ENCODE results near the gene AMOTL1.
"Not testable (repeated sequence)": the region's sequence is repeated elsewhere in the genome, so short reads cannot be mapped to it uniquely, and the experiment has no call there.

The AMOTL1 gene

DNA sequence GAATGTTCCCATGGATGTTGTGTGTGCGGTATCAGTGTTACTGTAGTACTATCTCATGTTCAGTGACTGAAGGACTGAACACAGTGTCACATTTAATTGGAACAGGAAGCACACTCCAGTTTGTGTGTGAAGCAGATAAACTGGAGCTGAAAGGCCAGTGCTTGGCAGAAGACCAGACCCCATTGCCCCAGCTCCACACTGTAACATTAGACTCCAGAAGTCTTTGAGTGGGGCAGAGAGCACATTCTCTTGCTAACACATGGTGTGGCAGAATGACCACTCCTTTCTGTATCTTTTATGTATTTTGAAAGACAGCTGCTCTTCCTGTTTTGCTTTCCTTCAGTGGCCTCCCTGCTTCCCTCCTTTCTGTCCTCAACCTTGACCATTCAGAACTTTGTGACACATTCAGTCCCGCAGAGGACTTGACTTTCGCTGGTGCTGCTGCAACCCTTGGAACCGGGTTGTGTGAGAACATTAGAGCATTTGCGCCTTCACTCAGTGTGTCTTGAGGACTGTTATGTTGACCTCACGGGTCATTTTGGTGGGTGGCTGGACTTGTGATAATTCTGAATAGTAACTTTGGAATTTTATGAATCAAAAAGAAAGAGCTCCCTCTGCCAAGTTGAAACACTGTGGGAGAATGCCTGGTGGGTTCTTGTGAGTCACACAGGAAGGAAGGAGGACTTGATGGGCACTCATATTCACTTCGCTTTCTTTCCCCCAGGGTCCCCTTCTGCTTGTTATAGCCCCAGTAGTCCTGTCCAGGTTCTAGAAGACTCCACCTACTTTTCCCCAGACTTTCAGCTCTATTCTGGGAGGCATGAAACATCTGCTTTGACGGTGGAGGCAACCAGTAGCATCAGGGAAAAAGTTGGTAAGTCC lies 26.4 kb downstream of the AMOTL1 start:
- DNase-seq (ENCODE audit: low spot score) = peak; percentile 78

DNA sequence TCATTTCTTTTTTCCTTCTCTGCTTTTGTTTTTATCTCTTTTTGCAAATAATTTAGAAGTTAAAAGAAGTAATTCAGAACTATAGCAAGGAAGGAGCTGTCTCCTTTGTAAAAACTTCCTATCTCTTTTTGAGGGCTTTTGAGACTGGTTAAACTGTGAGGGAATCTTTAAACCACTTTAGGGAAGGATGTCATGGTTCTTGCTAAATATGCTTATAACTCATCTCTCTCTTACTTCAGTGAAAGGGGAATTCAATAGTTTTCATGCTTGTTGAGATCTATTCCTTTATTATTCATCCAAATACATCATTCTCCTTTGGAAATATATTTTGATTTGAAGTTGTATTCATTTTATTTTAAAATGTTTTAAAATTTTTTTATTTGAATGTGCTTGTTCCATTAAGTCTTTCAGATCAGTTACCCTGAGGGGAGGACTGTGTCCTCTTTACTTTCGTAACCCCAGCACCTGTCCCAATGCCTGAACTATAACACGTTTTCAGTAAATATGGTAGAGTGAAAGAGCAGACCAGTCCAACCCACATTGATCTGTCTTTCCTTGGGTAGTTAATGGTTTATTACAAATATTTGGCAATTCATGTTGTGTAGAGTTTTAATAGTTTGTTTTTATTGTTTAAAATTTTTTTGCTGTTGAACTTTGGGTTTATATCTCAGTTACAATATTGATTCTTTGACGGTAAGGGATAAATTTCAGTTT lies 27.5 kb downstream of the AMOTL1 start:
- DNase-seq (ENCODE audit: low spot score) = no peak

DNA sequence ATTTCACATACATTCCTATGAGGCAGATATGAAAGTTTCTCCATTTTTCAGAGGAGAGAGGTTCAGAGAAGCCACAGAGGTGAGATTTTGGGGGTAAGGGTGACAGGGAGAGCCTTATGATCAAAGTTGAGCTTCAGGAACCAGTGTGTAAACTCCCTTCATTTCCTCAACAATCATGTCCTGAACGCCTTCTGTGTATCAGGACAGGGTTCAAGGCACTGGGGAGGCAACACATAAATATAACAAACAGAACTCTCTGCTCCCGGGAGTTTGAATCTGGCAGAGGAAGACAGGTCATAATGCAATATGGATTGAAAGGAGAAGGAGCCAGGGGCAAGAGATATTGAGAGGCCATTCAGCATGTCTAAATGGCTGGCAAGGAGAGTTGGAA lies 28.0 kb downstream of the AMOTL1 start:
- no peak for DNase-seq (ENCODE audit: low spot score)

DNA sequence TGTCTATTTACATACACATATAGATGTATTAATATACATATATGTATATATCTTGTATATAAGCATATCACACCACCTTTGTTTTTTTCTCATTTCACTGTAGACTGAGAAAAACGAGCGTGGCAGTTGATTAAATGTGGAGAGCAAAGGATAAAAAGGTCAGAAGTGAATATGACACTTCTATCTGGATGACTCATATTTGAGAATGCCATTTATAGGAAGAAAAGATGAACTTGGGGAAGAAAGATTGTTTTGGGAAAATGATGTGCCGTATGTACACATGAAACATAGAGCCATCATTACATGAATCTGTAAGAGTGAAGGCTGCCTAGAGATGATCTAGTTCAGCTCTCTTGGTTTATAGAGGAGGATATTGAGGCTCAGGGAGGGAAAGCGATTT lies 28.7 kb downstream of the AMOTL1 start:
- DNase-seq (ENCODE audit: low spot score) = no peak

DNA sequence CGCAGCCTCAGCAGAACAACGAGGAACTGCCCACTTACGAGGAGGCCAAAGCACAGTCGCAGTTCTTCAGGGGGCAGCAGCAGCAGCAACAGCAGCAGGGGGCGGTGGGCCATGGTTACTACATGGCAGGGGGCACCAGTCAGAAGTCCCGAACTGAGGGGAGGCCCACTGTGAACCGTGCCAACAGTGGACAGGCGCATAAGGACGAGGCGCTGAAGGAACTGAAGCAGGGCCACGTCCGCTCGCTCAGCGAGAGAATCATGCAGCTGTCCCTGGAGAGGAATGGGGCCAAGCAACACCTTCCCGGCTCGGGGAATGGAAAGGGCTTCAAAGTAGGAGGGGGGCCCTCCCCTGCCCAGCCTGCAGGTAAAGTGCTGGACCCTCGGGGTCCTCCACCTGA lies 31.6 kb downstream of the AMOTL1 start:
- no peak for DNase-seq (ENCODE audit: low spot score)

DNA sequence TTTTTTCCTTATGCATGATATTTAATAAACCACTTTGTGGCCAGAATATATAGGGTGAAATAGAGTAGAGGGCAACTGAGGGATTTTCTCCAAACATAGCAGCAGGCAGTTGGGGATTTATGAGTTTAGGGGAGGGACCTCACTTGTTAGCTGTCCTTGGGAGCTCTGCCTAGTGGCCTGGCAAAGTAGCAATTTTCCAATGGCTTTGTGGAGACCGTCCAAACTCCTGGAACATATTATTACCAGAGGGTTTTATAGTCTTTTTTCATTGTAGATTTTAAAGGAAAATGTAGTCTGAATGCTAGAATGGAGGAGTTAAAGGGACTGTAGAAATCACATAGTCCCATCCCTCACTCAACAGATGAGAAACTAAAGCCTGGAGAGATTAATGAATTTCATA lies 32.3 kb downstream of the AMOTL1 start:
- DNase-seq (ENCODE audit: low spot score) = peak; percentile 70

DNA sequence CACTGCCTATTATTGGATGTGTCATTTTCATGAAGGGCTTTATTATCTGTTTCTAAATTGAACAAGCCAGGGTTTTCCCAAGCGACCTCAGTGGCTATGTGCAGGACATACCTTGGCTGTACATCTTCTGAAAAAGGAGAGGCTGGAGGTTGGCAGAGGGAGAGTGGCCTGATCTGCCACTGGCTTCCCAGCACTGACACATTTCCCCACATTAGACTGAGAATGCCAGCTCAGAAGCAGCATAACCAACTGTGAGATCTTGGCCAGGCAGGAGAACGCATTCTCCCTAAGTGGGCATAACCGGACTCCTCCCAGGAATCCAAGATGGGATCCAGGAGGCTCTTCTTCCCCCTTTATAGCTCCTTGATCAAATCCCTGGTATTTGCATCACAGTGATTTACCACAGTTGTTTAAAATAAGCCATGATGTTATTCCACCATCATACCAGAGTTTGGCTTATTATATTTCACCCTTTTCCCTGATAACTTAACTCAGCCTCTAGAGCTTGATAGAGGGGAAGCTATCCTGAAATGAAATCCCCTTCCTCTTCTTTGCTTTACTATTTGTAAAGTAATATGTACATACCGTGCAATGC lies 33.8 kb downstream of the AMOTL1 start:
- no peak for DNase-seq (ENCODE audit: low spot score)

DNA sequence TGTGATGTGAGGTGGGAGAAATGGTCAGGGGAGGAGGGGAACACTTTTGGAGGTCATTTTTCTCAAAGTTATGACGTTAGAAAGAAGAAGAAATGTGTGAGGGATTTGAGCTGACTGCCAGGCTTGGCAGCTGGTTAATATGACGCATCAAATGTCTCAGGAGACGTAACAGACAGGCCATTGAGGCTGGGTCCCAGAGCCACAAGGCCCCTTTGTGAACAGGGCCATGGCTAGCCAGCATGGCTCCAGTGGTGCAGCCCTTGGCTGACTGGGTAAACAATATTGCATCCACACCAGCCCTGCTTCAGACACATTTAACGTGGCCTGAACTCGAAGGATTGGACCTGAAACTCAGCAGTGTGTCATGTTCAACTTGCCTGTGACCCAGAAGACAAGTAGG lies 34.3 kb downstream of the AMOTL1 start:
- DNase-seq (ENCODE audit: low spot score) = no peak

DNA sequence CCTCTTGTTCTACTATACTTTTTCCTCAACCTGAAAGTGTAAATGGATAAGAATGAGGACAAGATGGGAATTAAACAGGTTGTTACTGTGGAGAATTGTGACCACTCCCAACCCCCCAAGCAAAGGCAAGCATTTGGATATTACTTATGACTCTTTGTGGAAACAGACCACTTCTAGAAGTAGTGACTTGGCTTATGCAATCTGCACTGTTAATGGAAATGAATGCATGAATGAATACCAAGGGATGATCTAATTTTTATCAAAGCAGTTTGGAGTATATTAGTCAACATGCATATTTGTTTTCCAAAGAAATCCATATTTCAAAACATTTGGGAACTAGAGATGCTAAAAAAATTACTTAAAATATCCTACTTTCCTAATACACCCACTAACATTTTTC lies 35.3 kb downstream of the AMOTL1 start:
- peak; percentile 69 for DNase-seq (ENCODE audit: low spot score)

DNA sequence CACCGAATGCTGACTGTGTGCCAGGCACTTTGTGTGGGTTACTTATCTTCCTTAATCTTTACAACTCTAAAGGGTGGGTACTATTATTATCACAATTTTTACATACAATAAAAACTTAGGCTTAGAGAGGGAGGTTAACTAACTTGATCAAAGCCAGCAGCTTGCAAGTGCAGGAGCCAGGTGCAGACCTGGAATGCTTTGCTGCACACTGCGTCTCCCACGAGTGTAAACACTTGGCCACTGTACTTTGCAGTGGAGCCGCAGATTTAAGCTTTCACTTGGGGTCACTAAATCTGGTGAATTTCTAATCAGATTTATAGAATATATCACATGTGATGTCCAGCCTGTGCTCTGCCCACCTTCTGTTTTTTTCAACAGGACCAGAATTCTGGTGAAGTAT lies 36.7 kb downstream of the AMOTL1 start:
- DNase-seq (ENCODE audit: low spot score) = no peak

DNA sequence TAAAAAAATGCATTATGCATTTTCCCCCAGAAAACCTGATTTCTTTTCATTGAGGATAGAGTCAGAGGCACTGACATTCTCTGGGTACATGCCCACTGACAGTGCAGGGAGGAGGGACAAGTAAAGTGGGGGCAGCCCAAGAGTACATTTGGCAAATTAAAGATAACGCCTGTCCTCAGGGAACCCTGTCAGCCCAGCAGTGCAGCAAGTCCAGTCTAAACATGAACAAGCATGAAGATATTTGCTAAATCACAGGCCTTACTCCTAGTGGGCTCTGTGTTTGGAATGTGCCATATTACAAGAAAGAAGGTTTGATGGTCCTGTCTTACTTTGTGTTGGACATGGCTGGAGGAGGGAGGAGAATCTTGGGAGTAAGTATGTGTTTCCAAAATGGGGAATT lies 37.9 kb downstream of the AMOTL1 start:
- DNase-seq (ENCODE audit: low spot score) = no peak

DNA sequence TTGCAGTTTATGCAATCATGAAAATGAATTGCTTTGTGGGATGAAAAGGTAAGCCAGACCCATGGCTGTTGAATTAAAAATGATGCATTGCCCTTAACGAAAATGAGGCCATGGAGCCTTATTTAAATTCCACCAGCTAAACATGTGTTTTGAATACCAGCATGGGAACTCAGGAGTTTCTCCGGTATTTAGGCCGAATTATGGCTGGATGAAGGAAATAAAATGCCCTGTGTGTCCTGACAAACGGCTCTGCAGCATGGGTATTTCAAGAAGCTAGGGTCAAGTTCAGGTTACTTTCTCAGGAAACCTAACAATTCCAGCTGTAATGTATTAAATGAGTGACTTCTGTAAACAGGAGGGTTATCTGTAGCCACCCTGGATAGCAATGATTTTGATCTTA lies 38.3 kb downstream of the AMOTL1 start:
- DNase-seq (ENCODE audit: low spot score) = no peak

DNA sequence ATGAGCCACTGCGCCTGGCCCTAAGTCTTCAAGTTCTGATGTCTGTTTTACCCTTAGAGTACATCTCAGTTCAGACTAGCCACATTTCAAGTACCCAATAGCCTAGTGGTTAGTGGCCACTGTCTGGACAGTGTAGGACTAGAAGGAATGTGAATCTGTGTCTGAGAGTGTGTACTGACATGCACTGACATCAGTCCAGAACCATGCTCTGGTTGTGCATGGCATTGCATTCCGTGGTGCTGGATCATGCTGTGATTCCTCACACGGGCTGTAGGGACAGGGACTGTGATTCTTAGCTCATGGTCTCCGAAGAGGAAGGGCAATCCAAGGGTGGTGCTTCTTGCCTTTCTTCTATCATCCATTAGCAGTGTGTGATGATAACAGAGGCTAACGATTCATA lies 41.1 kb downstream of the AMOTL1 start:
- no peak for DNase-seq (ENCODE audit: low spot score)

DNA sequence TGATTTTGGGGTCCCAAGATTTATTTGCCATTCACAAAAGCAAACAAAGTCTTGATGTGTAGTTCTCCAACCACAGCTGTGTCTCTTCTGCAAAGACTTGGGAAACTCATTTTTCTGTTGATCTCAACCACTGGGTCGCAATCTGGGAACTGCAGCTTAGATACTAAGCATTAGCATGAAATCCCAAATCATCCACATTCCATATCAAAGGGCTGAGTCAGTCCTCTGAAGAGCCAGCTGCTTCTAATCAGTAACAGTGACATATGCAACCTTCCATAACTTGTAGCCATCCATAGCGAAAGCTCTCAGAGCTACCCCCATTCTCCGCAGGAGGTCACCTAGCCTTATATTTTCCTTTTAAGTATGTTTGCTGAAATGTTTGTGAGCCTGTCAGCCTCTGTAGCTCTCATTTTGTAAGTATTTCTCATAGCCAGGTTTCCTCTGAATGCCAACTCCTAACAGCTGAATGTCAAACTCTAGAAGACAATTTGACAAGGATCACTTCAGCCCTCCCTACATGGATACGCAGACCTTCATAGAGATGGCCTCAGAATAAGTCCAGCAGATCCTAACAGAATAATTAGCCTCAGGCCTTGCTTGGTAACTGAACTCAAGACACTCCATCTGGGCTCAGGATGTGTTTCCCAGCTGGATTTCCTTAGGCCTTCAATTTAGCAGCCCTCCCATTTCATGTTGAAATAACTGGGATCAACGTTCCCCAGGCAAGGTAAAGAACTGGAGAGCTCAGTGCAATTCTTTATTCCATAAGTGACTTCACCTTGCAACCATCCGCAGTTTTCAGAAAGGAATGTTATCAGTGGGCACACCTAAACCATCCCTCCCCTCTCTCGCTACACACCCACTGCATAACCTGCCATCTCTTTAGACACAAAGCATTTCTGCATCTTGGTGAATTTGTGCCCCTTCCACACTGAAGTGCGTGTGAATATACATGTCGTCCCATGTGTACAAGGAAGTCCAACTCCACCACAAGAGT lies 44.9 kb downstream of the AMOTL1 start:
- not testable (repeated sequence) for DNase-seq (ENCODE audit: low spot score)

DNA sequence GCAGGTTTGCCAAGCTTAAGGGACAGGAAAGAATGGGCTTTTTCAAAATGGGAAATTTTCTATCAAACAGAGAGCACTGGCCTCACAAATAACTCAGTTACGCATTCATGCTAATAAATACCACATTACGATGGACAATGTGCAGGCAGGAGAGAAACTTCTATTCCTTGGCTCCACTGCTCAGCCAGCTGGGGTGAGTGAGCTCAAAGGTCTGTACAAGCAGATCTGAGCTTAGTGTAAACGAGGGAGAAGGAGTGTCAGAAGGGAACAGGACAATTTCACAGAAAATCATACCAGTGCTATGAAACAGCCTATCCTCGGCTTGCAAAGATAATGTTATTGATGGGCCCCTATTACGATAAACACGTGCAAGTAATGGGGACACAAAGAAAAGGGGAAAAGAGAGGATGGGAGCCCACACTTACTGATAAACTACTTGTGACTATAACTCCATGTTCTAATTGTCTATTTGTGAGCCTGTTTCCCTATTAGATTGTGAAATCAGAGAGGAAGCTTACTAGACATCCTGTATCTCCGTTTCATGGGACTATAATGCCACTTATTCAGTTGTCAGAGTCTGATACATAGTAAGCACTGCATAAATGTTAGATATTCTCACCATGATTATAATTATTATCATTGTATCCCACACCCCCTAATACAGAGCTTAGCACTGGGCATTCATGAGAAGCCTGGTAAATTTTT lies 46.3 kb downstream of the AMOTL1 start:
- no peak for DNase-seq (ENCODE audit: low spot score)

DNA sequence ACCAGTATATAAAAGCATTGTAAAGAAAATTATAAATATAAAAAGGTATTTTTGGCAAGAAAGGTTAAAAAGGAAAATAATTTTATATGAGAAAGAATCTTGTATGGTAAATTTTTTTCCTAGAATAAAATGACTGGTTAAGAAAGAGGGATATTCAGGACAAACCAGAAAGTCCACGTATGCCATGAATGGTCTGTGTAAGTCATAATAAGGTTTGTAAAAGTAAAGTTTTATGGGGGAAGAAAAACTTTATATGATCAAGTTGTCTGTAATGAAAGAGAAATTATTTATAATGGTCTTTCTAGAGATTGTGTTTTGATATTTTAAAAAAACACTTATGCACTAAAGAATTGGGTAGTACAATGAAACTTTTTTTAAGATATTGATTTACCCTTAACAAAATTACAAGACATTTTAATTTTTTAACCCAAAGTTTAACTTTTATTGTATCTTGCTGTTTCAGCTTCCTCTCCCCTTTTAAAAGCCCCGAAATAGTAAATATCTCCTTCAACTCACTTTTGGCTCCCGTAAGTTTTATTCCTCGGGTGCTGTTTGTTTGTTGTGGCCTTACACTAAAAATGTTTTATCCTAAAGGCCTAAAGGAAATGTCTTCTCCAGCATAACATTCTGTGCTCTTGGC lies 47.7 kb downstream of the AMOTL1 start:
- DNase-seq (ENCODE audit: low spot score) = no peak

DNA sequence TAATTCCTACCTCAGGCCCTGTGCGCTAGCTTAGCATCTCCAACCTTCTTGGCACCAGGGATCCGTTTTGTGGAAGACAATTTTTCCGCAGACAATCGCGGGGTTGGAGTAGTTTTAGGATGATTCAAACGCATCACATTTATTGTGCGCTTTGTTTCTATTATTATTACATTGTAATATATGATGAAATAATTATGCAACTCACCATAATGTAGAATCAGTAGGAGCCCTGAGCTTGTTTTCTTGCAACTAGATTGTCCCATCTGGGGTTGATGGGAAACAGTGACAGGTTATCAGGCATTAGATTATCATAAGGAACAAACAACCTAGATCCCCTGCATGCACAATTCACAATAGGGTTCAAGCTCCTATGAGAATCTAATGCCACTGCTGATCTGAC lies 52.3 kb downstream of the AMOTL1 start:
- no peak for DNase-seq (ENCODE audit: low spot score)

DNA sequence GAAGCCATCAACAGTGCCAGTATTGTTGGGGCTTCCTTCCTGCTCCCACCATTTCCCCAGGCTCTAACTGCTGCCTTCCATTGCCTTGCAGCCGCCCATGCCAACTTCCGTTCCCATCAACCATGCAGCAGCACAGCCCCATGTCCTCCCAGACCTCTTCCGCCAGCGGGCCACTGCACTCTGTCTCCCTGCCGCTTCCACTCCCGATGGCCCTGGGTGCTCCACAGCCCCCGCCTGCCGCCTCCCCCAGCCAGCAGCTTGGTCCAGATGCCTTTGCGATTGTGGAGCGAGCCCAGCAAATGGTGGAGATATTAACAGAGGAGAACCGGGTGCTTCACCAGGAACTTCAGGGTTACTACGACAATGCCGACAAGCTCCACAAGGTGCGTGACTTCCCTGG lies 53.3 kb downstream of the AMOTL1 start:
- no peak for DNase-seq (ENCODE audit: low spot score)

DNA sequence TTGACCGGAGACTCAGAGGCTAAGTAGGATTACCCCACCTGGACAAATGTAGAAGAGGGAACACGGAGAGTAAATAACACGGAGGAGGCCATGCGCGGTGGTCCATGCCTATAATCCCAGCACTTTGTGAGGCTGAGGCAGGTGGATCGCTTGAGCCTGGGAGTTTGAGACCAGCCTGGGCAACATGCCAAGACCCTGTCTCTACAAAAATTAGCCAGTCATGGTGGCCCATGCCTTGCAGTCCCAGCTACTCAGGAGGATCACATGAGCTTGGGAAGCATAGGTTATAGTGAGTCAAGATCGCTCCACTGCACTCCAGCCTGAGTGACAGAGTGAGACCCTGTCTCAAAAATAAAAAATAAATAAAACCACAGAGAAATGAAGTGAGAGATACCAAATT lies 53.9 kb downstream of the AMOTL1 start:
- DNase-seq (ENCODE audit: low spot score) = no peak

DNA sequence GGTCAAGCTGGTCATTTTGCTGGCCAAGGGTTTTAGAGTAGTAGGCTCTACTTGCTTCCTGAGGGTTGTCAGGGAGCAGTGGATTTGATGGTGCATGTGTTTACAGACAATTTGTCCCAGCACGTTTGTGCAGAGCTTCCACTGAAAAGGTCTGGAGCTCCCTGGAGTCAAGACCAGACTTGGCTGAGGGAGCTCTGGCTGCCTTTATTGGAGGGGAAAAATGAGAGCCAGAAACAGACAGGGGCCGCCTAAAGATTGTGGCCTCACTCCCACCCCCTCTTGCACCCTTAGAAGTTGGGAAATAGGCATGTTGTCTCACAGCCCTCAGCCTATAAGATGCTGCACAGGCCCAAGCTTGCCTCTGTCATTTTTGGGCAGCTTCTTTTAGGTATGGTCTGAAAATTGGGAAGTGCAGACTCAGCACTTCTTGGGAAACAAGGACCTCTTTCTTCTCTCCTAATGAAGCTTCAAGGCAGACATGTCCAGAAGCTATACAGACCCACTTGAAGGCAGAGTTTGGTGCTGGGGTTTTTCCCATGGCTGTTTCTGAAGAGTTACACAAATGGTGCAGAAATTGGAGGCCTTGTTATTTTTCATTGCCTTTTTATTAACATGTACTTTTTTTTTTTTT lies 55.1 kb downstream of the AMOTL1 start:
- no peak for DNase-seq (ENCODE audit: low spot score)

All from GM03348 (cell line).